Neural cell (in vitro differentiated cells): ENCODE data around the gene GLTP. TPM values are rescaled to one million over a fixed set of nuclear protein-coding genes. Genes with fewer than 3 reads are reported as not detected.

Experiments
- H2AFZ ChIP-seq: fragments of 200-600, 300-800 bp; sonication (generic), shearing (Covaris generic); 2 replicates; pipeline ENCODE4 v1.6.0; 2014; ENCODE audit warnings: low read depth, mild to moderate bottlenecking, antibody characterized with exemption, low read length, moderate library complexity
- H3F3A ChIP-seq: fragments of 200-600 bp; shearing (Covaris generic); 2 replicates; pipeline ENCODE4 v1.6.1; 2016; ENCODE audit warnings: mild to moderate bottlenecking, moderate library complexity, mixed read lengths, antibody characterized with exemption, low read length; ENCODE audit not compliant: insufficient read depth, poor library complexity, severe bottlenecking
- H3K27ac ChIP-seq: fragments of 200-600, 300-800 bp; sonication (generic), shearing (Covaris generic); 2 replicates; pipeline ENCODE4 v1.5.1; 2014; ENCODE audit warnings: mild to moderate bottlenecking, low read length, moderate library complexity
- H3K27me3 ChIP-seq: fragments of 300-800, 200-600 bp; sonication (generic), shearing (Covaris generic); 2 replicates; pipeline ENCODE4 v1.6.0; 2014; ENCODE audit warnings: mild to moderate bottlenecking, low read depth, low read length, moderate library complexity; ENCODE audit not compliant: insufficient read depth
- H3K36me3 ChIP-seq: fragments of 300-800, 200-600 bp; sonication (generic), shearing (Covaris generic); 2 replicates; pipeline ENCODE4 v1.5.1; 2014; ENCODE audit warnings: mild to moderate bottlenecking, antibody characterized with exemption, low read length, moderate library complexity; ENCODE audit not compliant: insufficient read depth
- H3K4me2 ChIP-seq: fragments of 300-800, 200-600 bp; sonication (generic), shearing (Covaris generic); 2 replicates; pipeline ENCODE4 v1.6.0; 2014; ENCODE audit warnings: mild to moderate bottlenecking, low read length
- H3K4me3 ChIP-seq: fragments of 300-800, 200-600 bp; sonication (generic), shearing (Covaris generic); 2 replicates; pipeline ENCODE4 v1.5.1; 2014; ENCODE audit warnings: mild to moderate bottlenecking, low read length, moderate library complexity
- H3K79me2 ChIP-seq: fragments of 200-600 bp; shearing (Covaris generic); replicated peaks from 2 replicates; pipeline ENCODE4 v1.6.0; 2014; ENCODE audit warnings: mild to moderate bottlenecking, low read length, moderate library complexity; ENCODE audit not compliant: insufficient read depth
- H3K9ac ChIP-seq: fragments of 300-800, 200-600 bp; sonication (generic), shearing (Covaris generic); 2 replicates; pipeline ENCODE4 v1.6.1; 2016; ENCODE audit warnings: mild to moderate bottlenecking, low read length, mixed read lengths
- H3K9me2 ChIP-seq: fragments of 200-600 bp; shearing (Covaris generic); 2 replicates; pipeline ENCODE4 v1.6.1; 2016; ENCODE audit warnings: mild to moderate bottlenecking, low read length, mixed read lengths; ENCODE audit not compliant: insufficient read depth
- H3K9me3 ChIP-seq: fragments of 200-600, 300-800 bp; sonication (generic), shearing (Covaris generic); 2 replicates; pipeline ENCODE4 v1.6.1; 2016; ENCODE audit warnings: mild to moderate bottlenecking, mixed run types, low read length, moderate library complexity, mixed read lengths
- H4K20me1 ChIP-seq: fragments of 200-600 bp; shearing (Covaris generic); 2 replicates; pipeline ENCODE4 v1.6.1; 2016; ENCODE audit warnings: mild to moderate bottlenecking, mixed run types; ENCODE audit not compliant: insufficient read depth
- EP300 ChIP-seq: fragments of 450-650 bp; conservative IDR thresholded peaks from 2 replicates; pipeline ENCODE4 v1.6.1; 2014; ENCODE audit warnings: antibody characterized with exemption, mild to moderate bottlenecking, moderate library complexity; ENCODE audit not compliant: poor library complexity, severe bottlenecking
- EZH2 ChIP-seq: fragments of 200-600, 300-800 bp; shearing (Covaris generic), sonication (generic); IDR thresholded peaks from 2 replicates; pipeline ENCODE4 v1.6.1; 2014; ENCODE audit warnings: antibody characterized with exemption, low read length, borderline replicate concordance, mild to moderate bottlenecking; ENCODE audit not compliant: insufficient read depth, poor library complexity, severe bottlenecking
- MXI1 ChIP-seq: fragments of 450-650 bp; conservative IDR thresholded peaks from 2 replicates; pipeline ENCODE4 v1.6.1; 2014; ENCODE audit warnings: antibody characterized with exemption, mild to moderate bottlenecking; ENCODE audit not compliant: poor library complexity, severe bottlenecking
- POLR2AphosphoS5 ChIP-seq: IDR thresholded peaks from 2 replicates; pipeline ENCODE4 v1.6.1; 2012
- RAD21 ChIP-seq: fragments of 450-650 bp; conservative IDR thresholded peaks from 2 replicates; pipeline ENCODE4 v1.6.1; 2014; ENCODE audit warnings: antibody characterized with exemption, mild to moderate bottlenecking, moderate library complexity
- SMC3 ChIP-seq: fragments of 450-650 bp; conservative IDR thresholded peaks from 2 replicates; pipeline ENCODE4 v1.6.1; 2014; ENCODE audit warnings: antibody characterized with exemption, mild to moderate bottlenecking, moderate library complexity; ENCODE audit not compliant: poor library complexity
- TAF1 ChIP-seq: IDR thresholded peaks from 2 replicates; pipeline ENCODE4 v1.6.1; 2012; ENCODE audit warnings: low read depth
- polyA plus RNA-seq: library from polyadenylated mRNA; depleted of rRNA; stranded (reverse); fragments of >200 nt; gene quantifications from 2 replicates; pipeline ENCODE4 v1.2.3, GENCODE V29; 2014
- TF ChIP-seq, protein P1 (sequence below): IDR thresholded peaks from 2 replicates; pipeline ENCODE4 v1.6.1; 2012; ENCODE audit warnings: borderline replicate concordance
- TF ChIP-seq, protein P2 (sequence below): fragments of 450-650 bp; IDR thresholded peaks from 2 replicates; pipeline ENCODE4 v1.5.1; 2014; ENCODE audit warnings: antibody characterized with exemption, mild to moderate bottlenecking, moderate library complexity; ENCODE audit not compliant: poor library complexity, severe bottlenecking

GLTP gene
- polyA plus RNA-seq, 1 donor from 2014 or later, result 25.0 TPM

DNA sequence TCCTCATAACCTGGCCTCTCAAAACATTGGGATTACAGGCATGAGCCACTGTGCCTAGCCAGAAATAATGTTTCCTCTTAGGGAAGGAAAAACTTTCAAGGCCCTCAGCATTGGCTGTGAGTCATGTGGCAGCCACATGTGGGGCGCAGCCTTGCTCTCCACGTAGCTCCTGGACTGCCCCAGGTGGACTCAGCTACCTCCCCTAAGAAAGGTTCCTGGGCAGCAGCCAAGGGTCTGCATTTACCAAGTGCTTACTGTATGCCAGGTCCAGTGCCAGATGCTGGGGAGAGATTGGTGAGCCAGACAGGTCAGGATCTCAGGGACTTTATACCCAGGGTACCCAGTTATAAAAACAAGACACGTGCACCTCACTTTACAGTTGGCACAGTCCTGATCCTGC is 43.4 kb downstream of the GLTP start:
- Histone ChIP-seq H3K4me3 (no peak overlapping the region), H2AFZ (no peak overlapping the region), H3K9me3 (no peaks in the 10 kb centered on the region), H3K27me3 (peaks cover 12% of the 10 kb centered on the region), H3K36me3 (no peaks in the 10 kb centered on the region), H3K9ac (no peak overlapping the region), H4K20me1 (no peaks in the 10 kb centered on the region), H3F3A (no peaks in the 10 kb centered on the region), H3K4me2 (no peak overlapping the region), H3K27ac (no peak overlapping the region), H3K9me2 (no peaks in the 10 kb centered on the region), H3K79me2 (no peaks in the 10 kb centered on the region)
- TF ChIP-seq EZH2 (no peak), SMC3 (no peak), RAD21 (no peak), TAF1 (no peak), POLR2AphosphoS5 (no peak), MXI1 (no peak), EP300 (no peak)
- TF ChIP-seq, protein P1, sequence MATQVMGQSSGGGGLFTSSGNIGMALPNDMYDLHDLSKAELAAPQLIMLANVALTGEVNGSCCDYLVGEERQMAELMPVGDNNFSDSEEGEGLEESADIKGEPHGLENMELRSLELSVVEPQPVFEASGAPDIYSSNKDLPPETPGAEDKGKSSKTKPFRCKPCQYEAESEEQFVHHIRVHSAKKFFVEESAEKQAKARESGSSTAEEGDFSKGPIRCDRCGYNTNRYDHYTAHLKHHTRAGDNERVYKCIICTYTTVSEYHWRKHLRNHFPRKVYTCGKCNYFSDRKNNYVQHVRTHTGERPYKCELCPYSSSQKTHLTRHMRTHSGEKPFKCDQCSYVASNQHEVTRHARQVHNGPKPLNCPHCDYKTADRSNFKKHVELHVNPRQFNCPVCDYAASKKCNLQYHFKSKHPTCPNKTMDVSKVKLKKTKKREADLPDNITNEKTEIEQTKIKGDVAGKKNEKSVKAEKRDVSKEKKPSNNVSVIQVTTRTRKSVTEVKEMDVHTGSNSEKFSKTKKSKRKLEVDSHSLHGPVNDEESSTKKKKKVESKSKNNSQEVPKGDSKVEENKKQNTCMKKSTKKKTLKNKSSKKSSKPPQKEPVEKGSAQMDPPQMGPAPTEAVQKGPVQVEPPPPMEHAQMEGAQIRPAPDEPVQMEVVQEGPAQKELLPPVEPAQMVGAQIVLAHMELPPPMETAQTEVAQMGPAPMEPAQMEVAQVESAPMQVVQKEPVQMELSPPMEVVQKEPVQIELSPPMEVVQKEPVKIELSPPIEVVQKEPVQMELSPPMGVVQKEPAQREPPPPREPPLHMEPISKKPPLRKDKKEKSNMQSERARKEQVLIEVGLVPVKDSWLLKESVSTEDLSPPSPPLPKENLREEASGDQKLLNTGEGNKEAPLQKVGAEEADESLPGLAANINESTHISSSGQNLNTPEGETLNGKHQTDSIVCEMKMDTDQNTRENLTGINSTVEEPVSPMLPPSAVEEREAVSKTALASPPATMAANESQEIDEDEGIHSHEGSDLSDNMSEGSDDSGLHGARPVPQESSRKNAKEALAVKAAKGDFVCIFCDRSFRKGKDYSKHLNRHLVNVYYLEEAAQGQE, result no peak
- TF ChIP-seq, protein P2, sequence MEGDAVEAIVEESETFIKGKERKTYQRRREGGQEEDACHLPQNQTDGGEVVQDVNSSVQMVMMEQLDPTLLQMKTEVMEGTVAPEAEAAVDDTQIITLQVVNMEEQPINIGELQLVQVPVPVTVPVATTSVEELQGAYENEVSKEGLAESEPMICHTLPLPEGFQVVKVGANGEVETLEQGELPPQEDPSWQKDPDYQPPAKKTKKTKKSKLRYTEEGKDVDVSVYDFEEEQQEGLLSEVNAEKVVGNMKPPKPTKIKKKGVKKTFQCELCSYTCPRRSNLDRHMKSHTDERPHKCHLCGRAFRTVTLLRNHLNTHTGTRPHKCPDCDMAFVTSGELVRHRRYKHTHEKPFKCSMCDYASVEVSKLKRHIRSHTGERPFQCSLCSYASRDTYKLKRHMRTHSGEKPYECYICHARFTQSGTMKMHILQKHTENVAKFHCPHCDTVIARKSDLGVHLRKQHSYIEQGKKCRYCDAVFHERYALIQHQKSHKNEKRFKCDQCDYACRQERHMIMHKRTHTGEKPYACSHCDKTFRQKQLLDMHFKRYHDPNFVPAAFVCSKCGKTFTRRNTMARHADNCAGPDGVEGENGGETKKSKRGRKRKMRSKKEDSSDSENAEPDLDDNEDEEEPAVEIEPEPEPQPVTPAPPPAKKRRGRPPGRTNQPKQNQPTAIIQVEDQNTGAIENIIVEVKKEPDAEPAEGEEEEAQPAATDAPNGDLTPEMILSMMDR, result no peak

DNA sequence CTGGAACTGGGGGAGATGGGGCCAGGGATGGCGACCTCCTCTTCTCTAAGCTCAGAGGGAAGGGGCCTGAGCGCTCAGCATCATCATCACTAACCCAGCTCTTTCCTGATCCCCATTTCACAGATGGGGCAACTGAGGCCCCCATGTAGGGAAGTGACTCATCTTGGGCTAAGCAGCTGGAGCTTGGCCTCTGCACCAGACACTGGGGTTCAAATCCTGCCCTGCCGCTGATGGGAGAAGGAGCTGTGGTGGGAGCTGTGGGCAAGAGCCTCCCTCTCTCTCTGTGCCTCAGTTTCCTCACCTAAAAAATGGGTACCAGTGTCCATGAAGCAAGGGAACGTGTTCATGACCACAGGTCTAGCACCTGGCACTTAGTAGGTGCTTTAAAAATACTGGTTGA is 44.5 kb downstream of the GLTP start:
- Histone ChIP-seq H2AFZ (no peak overlapping the region), H3K4me3 (no peak overlapping the region), H3K27me3 (peaks cover 12% of the 10 kb centered on the region), H3F3A (no peaks in the 10 kb centered on the region), H3K27ac (no peak overlapping the region), H3K9ac (no peak overlapping the region), H3K4me2 (no peak overlapping the region), H4K20me1 (no peaks in the 10 kb centered on the region), H3K9me2 (no peaks in the 10 kb centered on the region), H3K9me3 (no peaks in the 10 kb centered on the region), H3K36me3 (no peaks in the 10 kb centered on the region), H3K79me2 (no peaks in the 10 kb centered on the region)
- TF ChIP-seq EZH2 (no peak), MXI1 (no peak), POLR2AphosphoS5 (no peak)
- TF ChIP-seq, protein P2, result no peak
